Endothelial cell of umbilical vein (primary cell): ENCODE data around the gene GFPT1. TPM values are rescaled to one million over a fixed set of nuclear protein-coding genes. Genes with fewer than 3 reads are reported as not detected.

Source experiments
- BruUV-seq: library from RNA; stranded (reverse); fragments of 400-500 nt; replicated peaks from 2 replicates; lab custom pipeline; 2021; lab: Mats Ljungman, UMichigan
- CTCF ChIA-PET: fragments of 300-600, 350-600 bp; sonication (Branson Sonifier 250); formaldehyde crosslinking; loops from one replicate; lab custom pipeline; 2021; ENCODE audit warnings: antibody characterized with exemption, inconsistent platforms; lab: Charles Lee
- POLR2A ChIA-PET: fragments of 300-600, 350-600 bp; sonication (Branson Sonifier 250); formaldehyde crosslinking; loops from one replicate; lab custom pipeline; 2021; ENCODE audit warnings: antibody characterized with exemption, inconsistent platforms; lab: Charles Lee
- DNase-seq: peaks from one replicate; pipeline ENCODE4 v3.0.0-alpha.2; 2011; ENCODE audit warnings: low read depth, low spot score
- FAIRE-seq: peaks from 2 replicates; lab custom pipeline; 2011; peaks lifted over from hg19 to GRCh38; lab: Jason Lieb, UNC
- H2AFZ ChIP-seq: 2 replicates; pipeline ENCODE4 v1.6.0; 2012; ENCODE audit warnings: low read depth, low read length, control low read depth, inconsistent platforms
- H3K27ac ChIP-seq: 2 replicates; pipeline ENCODE4 v1.5.1; 2011; ENCODE audit warnings: low read depth, mild to moderate bottlenecking, control low read depth, low read length, moderate library complexity; ENCODE audit not compliant: insufficient read depth
- H3K27me3 ChIP-seq, 2 experiments: 2 replicates each; pipeline versions ENCODE4 v1.6.0 to v1.6.1; 2011; ENCODE audit warnings: low read length in 2 of 2, mixed read lengths in 1 of 2; ENCODE audit not compliant: control insufficient read depth in 2 of 2, insufficient read depth in 2 of 2
- H3K36me3 ChIP-seq, 2 experiments: 2 replicates in 1 of 2; 3 replicates in 1 of 2; pipeline ENCODE4 v1.5.1; 2011; ENCODE audit warnings: low read length in 2 of 2, mild to moderate bottlenecking in 1 of 2, moderate library complexity in 1 of 2; ENCODE audit not compliant: control insufficient read depth in 2 of 2, insufficient read depth in 2 of 2; ENCODE audit errors: extremely low read depth in 1 of 2
- H3K4me1 ChIP-seq: 3 replicates; pipeline ENCODE4 v1.5.1; 2011; ENCODE audit warnings: mild to moderate bottlenecking, low read length; ENCODE audit not compliant: control insufficient read depth, insufficient read depth; ENCODE audit errors: extremely low read depth
- H3K4me2 ChIP-seq: 2 replicates; pipeline ENCODE4 v1.6.1; 2011; ENCODE audit warnings: low read length, control low read depth, mixed read lengths; ENCODE audit not compliant: insufficient read depth
- H3K4me3 ChIP-seq, 3 experiments: fragments of 200-600 bp in 1 of 3; sonication (generic), shearing (Covaris generic) in 1 of 3; replicated peaks in 1 of 3; 2 replicates each; pipeline ENCODE4 v1.5.1; 2011 to 2016; ENCODE audit warnings: control low read depth in 3 of 3, low read length in 3 of 3, mild to moderate bottlenecking in 2 of 3, inconsistent platforms in 1 of 3, low read depth in 1 of 3, moderate library complexity in 1 of 3; ENCODE audit not compliant: insufficient read depth in 1 of 3
- H3K79me2 ChIP-seq: 2 replicates; pipeline ENCODE4 v1.6.0; 2012; ENCODE audit warnings: low read length, inconsistent platforms; ENCODE audit not compliant: control insufficient read depth, insufficient read depth
- H3K9ac ChIP-seq: replicated peaks from 2 replicates; pipeline ENCODE3; 2011; ENCODE audit warnings: low read length, control low read depth; ENCODE audit not compliant: insufficient read depth; ENCODE audit errors: extremely low read depth
- H3K9me1 ChIP-seq: replicated peaks from 3 replicates; pipeline ENCODE4 v1.6.0; 2011; ENCODE audit warnings: mild to moderate bottlenecking, low read length; ENCODE audit not compliant: control insufficient read depth, insufficient read depth; ENCODE audit errors: extremely low read depth
- H3K9me3 ChIP-seq: replicated peaks from 2 replicates; pipeline ENCODE4 v1.5.1; 2012; ENCODE audit warnings: low read length, inconsistent platforms; ENCODE audit not compliant: control insufficient read depth, insufficient read depth
- H4K20me1 ChIP-seq: replicated peaks from 2 replicates; pipeline ENCODE3; 2011; ENCODE audit warnings: mild to moderate bottlenecking, low read length; ENCODE audit not compliant: control insufficient read depth, insufficient read depth; ENCODE audit errors: extremely low read depth
- CTCF ChIP-seq, 2 donors: IDR thresholded peaks; 1 replicate in 1 of 2; 2 replicates in 1 of 2; pipeline ENCODE4 v1.5.1; 2011; ENCODE audit warnings: low read length in 2 of 2, mild to moderate bottlenecking in 2 of 2, moderate library complexity in 2 of 2, control low read depth in 1 of 2, inconsistent platforms in 1 of 2, low read depth in 1 of 2; ENCODE audit not compliant: insufficient read depth in 1 of 2; ENCODE audit errors: extremely low read depth in 1 of 2
- EZH2 ChIP-seq: IDR thresholded peaks from 2 replicates; pipeline ENCODE4 v1.6.1; 2012; ENCODE audit warnings: borderline replicate concordance, low read depth, mild to moderate bottlenecking, moderate library complexity, low read length, inconsistent platforms; ENCODE audit not compliant: severe bottlenecking
- FOS ChIP-seq: IDR thresholded peaks from 2 replicates; pipeline ENCODE4 v1.6.1; 2011; ENCODE audit warnings: mild to moderate bottlenecking, low read length, moderate library complexity, borderline replicate concordance; ENCODE audit not compliant: insufficient read depth
- GATA2 ChIP-seq: IDR thresholded peaks from 2 replicates; pipeline ENCODE4 v1.7.0; 2011; ENCODE audit warnings: low read depth, mild to moderate bottlenecking, moderate library complexity, mixed read lengths, low read length; ENCODE audit not compliant: insufficient read length, insufficient read depth
- JUN ChIP-seq: IDR thresholded peaks from 2 replicates; pipeline ENCODE4 v1.6.1; 2011; ENCODE audit warnings: borderline replicate concordance, low read depth; ENCODE audit not compliant: insufficient read length, insufficient read depth
- MAX ChIP-seq: IDR thresholded peaks from 2 replicates; pipeline ENCODE4 v1.6.1; 2011; ENCODE audit not compliant: insufficient read depth, insufficient read length
- MYC ChIP-seq: IDR thresholded peaks from one replicate; pipeline ENCODE4 v1.6.1; 2011; ENCODE audit warnings: mild to moderate bottlenecking, low read depth, low read length
- POLR2A ChIP-seq: IDR thresholded peaks from 2 replicates; pipeline ENCODE4 v1.6.1; 2012; ENCODE audit warnings: low read depth, mild to moderate bottlenecking, control low read depth, low read length
- POLR2AphosphoS5 ChIP-seq: IDR thresholded peaks from 2 replicates; pipeline ENCODE4 v1.6.1; 2012; ENCODE audit warnings: low read depth, mild to moderate bottlenecking, control low read depth, low read length, moderate library complexity; ENCODE audit not compliant: insufficient read depth
- dilution Hi-C: fragments of 300-500 bp; cut with MboI; formaldehyde crosslinking; loops from one replicate; pipeline ENCODE4 v1.15.0; 2019; ENCODE audit warnings: low sequenced_read_pairs; ENCODE audit not compliant: extremely low pct_ligation_motif_present
- intact Hi-C: fragments of 100-400 bp; cut with micrococcal nuclease; formaldehyde crosslinking; loops from one replicate; pipeline ENCODE4 v1.10.0; 2022
- polyA plus RNA-seq, 4 experiments: library from polyadenylated mRNA; depleted of rRNA in 3 of 4; stranded (reverse) in 3 of 4; unstranded in 1 of 4; fragments of >200 nt; gene quantifications; 2 replicates each; pipeline versions ENCODE4 v1.2.1 to v1.2.3, GENCODE V29; 2011 to 2012; ENCODE audit warnings: missing spikeins in 1 of 4
- total RNA-seq: library from RNA; stranded (reverse); gene quantifications from 2 replicates; pipeline ENCODE4 v1.2.3, GENCODE V29; 2021

GFPT1 gene
- total and polyA plus RNA-seq, 2 donors (not counting 3 experiments of a cell fraction or from before 2014, with no cell fraction given) = 8.8 to 38.7 TPM

- H3K27me3 ChIP-seq = no peaks in the 10 kb centered on the region
- no peak for FAIRE-seq
- peaks cover 8 to 19% of the 10 kb centered on the region in 2 experiments for H3K36me3 ChIP-seq
- H3K79me2 ChIP-seq = no peaks in the 10 kb centered on the region
- no TSS peak for BruUV-seq
- no peak overlapping the region for H2AFZ ChIP-seq
- no peak overlapping the region for H3K4me3 ChIP-seq
- POLR2A ChIA-PET = no interaction called here
- H3K4me2 ChIP-seq = no peak overlapping the region
- CTCF ChIA-PET = interaction anchor here (0.7 to 1.4 kb wide), 2 partner anchors 20 to 201 kb away, joined by 3 read pairs; no protein-coding TSS in a partner anchor
- H4K20me1 ChIP-seq = no peaks in the 10 kb centered on the region
- no peak overlapping the region for H3K9ac ChIP-seq
- TF ChIP-seq EZH2 (no peak), GATA2 (no peak), FOS (no peak)
- no peaks in the 10 kb centered on the region for H3K4me1 ChIP-seq
- H3K9me1 ChIP-seq = no peaks in the 10 kb centered on the region
- H3K27ac ChIP-seq = no peak overlapping the region
- dilution Hi-C loops = no loop called here
- no peaks in the 10 kb centered on the region for H3K9me3 ChIP-seq
- intact Hi-C loops = no loop called here
- no peak for DNase-seq
Measured at GRCh38 chr2:69322631-69323030, 64.4 kb downstream of the GFPT1 start.

- Histone ChIP-seq H3K9me3 (no peaks in the 10 kb centered on the region), H2AFZ (no peak overlapping the region), H3K4me2 (no peak overlapping the region), H3K4me3 (no peak overlapping the region), H3K27ac (no peak overlapping the region), H3K79me2 (no peaks in the 10 kb centered on the region), H3K9me1 (no peaks in the 10 kb centered on the region), H4K20me1 (no peaks in the 10 kb centered on the region), H3K27me3 (no peaks in the 10 kb centered on the region), H3K4me1 (no peaks in the 10 kb centered on the region), H3K36me3 (no peaks in the 10 kb centered on the region), H3K9ac (no peak overlapping the region)
- no peak for DNase-seq
- POLR2A ChIA-PET = no interaction called here
- CTCF ChIA-PET = no interaction called here
- no TSS peak for BruUV-seq
- dilution Hi-C loops (no loop called here), intact Hi-C loops (no loop called here)
- TF ChIP-seq CTCF (IDR thresholded peaks at IDR 0.05; ENCODE audit: extremely low read depth in 1 of 2, insufficient read depth in 1 of 2, low read depth in 1 of 2, low read length in 2 of 2) = no peak
- TF ChIP-seq MYC = no peak
- TF ChIP-seq JUN = no peak
- no peak for TF ChIP-seq MAX
- TF ChIP-seq EZH2 = no peak
- no peak for TF ChIP-seq POLR2A
- TF ChIP-seq FOS = no peak
- no peak for TF ChIP-seq GATA2
- no peak for TF ChIP-seq POLR2AphosphoS5
- FAIRE-seq = no peak
Measured at GRCh38 chr2:69316550-69316949, 70.5 kb downstream of the GFPT1 start.
